ENCODE results near the gene OSBPL9. TPM values are rescaled to one million over a fixed set of nuclear protein-coding genes. Genes with fewer than 3 reads are reported as not detected.

Gene OSBPL9
- total and polyA plus RNA-seq, 2 experiments from 2014 or later, result 82.7 to 102 TPM

DNA sequence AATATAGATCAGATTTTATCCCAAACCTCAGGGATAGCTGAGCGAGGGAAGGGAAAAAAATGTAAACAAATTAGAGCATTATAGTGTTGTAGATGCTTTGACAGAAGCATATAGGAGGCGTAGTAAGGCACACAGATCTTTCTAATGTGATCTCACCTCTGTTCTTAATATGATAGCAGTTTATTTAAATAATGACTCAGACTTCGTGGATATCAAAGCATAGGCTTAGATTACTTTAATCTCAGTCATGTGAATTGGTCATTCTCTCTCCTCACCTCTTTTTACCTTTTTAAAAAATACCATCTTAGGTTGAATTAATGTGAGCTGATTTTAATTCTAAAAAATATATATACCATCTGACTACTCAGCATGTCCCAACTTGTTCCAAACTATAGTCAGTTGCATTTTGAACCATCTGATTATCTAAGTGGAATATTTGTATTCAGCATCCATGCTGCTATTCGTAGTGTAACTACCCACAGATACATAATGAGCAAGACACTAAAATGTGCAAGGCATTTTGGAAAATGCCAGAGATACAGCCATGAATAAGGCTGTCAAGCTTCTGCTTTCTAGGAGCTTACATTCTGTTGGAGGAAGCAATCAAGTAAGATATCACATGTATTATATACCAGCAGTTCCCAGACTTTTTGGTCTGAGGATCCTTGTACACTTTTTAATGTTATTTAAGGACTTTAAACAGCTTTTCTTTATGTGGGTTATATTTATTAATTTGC, 76.7 kb downstream of the OSBPL9 start:
- DNase-seq (ENCODE audit: low spot score) (no peak), ATAC-seq (no peak)
- Mint-ChIP-seq H3K36me3 (ENCODE audit: low read depth) (no peaks in the 10 kb centered on the region), H3K4me1 (peaks cover 11% of the 10 kb centered on the region), H3K27me3 (ENCODE audit: insufficient read depth, low read depth, poor library complexity) (no peaks in the 10 kb centered on the region), H3K4me3 (no peak overlapping the region), H3K27ac (no peak overlapping the region), H3K9me3 (no peaks in the 10 kb centered on the region; the same call in 2 of the 3 replicates)
- TF ChIP-seq ZNF114 (CRISPR knock-in tag; IDR thresholded peaks at IDR 0.05), result no peak
- no peak for TF ChIP-seq NANOG (IDR thresholded peaks at IDR 0.05; ENCODE audit: borderline replicate concordance)
- no peak overlapping the region for H3K4me2 ChIP-seq
- no peaks in the 10 kb centered on the region for H3K79me2 ChIP-seq (replicated peaks; ENCODE audit: insufficient read depth)
- no peak overlapping the region for H3K4me3 ChIP-seq
- peaks cover 3% of the 10 kb centered on the region; the same call in 1 of the 2 replicates for H4K20me1 ChIP-seq (replicated peaks; ENCODE audit: insufficient read depth)
- H3K36me3 ChIP-seq (ENCODE audit: insufficient read depth), result no peaks in the 10 kb centered on the region
- H3K4me1 ChIP-seq (ENCODE audit: insufficient read depth), result peaks cover 9% of the 10 kb centered on the region; the same call in 1 of the 2 replicates
- no peak overlapping the region for H2AFZ ChIP-seq
- no peak overlapping the region for H3K27ac ChIP-seq (ENCODE audit: low read depth)
- H3K9me2 ChIP-seq (ENCODE audit: insufficient read depth), result no peaks in the 10 kb centered on the region
- H3K27me3 ChIP-seq (ENCODE audit: insufficient read depth), result no peaks in the 10 kb centered on the region
- no peaks in the 10 kb centered on the region for H3F3A ChIP-seq (replicated peaks; ENCODE audit: low read depth)

DNA sequence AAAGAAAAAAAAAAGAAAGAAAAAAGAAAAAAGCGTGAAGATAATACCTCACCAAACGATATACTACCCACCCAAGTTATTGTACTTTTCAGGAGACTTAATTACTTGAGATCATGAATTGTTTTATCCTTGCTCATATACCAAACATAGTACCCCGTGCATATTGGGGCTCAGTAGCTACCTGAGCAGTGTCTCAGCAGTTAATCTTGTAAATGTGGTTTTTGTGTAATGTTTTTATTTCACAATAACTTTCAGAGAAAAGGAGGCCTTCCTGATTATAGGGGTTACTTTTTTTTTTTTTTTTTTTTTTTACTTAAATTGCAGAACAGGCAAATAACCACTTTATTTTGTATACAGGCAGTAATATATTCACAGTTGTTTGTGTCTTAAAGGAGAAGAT, 80.3 kb downstream of the OSBPL9 start:
- H3K27ac Mint-ChIP-seq, result no peak overlapping the region
- no peak overlapping the region for H2AFZ ChIP-seq
- H3K9me2 ChIP-seq (ENCODE audit: insufficient read depth), result no peaks in the 10 kb centered on the region
- no peak for TF ChIP-seq CREB1 (CRISPR knock-in tag; IDR thresholded peaks at IDR 0.05; ENCODE audit: low read depth)
- no peak for TF ChIP-seq NANOG (IDR thresholded peaks at IDR 0.05; ENCODE audit: borderline replicate concordance)
- TF ChIP-seq, protein P1, sequence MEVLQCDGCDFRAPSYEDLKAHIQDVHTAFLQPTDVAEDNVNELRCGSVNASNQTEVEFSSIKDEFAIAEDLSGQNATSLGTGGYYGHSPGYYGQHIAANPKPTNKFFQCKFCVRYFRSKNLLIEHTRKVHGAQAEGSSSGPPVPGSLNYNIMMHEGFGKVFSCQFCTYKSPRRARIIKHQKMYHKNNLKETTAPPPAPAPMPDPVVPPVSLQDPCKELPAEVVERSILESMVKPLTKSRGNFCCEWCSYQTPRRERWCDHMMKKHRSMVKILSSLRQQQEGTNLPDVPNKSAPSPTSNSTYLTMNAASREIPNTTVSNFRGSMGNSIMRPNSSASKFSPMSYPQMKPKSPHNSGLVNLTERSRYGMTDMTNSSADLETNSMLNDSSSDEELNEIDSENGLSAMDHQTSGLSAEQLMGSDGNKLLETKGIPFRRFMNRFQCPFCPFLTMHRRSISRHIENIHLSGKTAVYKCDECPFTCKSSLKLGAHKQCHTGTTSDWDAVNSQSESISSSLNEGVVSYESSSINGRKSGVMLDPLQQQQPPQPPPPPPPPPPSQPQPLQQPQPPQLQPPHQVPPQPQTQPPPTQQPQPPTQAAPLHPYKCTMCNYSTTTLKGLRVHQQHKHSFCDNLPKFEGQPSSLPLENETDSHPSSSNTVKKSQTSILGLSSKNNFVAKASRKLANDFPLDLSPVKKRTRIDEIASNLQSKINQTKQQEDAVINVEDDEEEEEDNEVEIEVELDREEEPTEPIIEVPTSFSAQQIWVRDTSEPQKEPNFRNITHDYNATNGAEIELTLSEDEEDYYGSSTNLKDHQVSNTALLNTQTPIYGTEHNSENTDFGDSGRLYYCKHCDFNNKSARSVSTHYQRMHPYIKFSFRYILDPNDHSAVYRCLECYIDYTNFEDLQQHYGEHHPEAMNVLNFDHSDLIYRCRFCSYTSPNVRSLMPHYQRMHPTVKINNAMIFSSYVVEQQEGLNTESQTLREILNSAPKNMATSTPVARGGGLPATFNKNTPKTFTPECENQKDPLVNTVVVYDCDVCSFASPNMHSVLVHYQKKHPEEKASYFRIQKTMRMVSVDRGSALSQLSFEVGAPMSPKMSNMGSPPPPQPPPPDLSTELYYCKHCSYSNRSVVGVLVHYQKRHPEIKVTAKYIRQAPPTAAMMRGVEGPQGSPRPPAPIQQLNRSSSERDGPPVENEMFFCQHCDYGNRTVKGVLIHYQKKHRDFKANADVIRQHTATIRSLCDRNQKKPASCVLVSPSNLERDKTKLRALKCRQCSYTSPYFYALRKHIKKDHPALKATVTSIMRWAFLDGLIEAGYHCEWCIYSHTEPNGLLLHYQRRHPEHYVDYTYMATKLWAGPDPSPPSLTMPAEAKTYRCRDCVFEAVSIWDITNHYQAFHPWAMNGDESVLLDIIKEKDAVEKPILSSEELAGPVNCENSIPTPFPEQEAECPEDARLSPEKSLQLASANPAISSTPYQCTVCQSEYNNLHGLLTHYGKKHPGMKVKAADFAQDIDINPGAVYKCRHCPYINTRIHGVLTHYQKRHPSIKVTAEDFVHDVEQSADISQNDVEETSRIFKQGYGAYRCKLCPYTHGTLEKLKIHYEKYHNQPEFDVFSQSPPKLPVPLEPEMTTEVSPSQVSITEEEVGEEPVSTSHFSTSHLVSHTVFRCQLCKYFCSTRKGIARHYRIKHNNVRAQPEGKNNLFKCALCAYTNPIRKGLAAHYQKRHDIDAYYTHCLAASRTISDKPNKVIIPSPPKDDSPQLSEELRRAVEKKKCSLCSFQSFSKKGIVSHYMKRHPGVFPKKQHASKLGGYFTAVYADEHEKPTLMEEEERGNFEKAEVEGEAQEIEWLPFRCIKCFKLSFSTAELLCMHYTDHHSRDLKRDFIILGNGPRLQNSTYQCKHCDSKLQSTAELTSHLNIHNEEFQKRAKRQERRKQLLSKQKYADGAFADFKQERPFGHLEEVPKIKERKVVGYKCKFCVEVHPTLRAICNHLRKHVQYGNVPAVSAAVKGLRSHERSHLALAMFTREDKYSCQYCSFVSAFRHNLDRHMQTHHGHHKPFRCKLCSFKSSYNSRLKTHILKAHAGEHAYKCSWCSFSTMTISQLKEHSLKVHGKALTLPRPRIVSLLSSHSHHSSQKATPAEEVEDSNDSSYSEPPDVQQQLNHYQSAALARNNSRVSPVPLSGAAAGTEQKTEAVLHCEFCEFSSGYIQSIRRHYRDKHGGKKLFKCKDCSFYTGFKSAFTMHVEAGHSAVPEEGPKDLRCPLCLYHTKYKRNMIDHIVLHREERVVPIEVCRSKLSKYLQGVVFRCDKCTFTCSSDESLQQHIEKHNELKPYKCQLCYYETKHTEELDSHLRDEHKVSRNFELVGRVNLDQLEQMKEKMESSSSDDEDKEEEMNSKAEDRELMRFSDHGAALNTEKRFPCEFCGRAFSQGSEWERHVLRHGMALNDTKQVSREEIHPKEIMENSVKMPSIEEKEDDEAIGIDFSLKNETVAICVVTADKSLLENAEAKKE (CRISPR knock-in tag; IDR thresholded peaks at IDR 0.05), result no peak
- no peak for TF ChIP-seq POLR2AphosphoS5 (IDR thresholded peaks at IDR 0.05; ENCODE audit: low read depth)
- TF ChIP-seq, protein P2, sequence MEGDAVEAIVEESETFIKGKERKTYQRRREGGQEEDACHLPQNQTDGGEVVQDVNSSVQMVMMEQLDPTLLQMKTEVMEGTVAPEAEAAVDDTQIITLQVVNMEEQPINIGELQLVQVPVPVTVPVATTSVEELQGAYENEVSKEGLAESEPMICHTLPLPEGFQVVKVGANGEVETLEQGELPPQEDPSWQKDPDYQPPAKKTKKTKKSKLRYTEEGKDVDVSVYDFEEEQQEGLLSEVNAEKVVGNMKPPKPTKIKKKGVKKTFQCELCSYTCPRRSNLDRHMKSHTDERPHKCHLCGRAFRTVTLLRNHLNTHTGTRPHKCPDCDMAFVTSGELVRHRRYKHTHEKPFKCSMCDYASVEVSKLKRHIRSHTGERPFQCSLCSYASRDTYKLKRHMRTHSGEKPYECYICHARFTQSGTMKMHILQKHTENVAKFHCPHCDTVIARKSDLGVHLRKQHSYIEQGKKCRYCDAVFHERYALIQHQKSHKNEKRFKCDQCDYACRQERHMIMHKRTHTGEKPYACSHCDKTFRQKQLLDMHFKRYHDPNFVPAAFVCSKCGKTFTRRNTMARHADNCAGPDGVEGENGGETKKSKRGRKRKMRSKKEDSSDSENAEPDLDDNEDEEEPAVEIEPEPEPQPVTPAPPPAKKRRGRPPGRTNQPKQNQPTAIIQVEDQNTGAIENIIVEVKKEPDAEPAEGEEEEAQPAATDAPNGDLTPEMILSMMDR (conservative IDR thresholded peaks at IDR 0.05; ENCODE audit: low read depth in 2 of 2), result no peak
- TF ChIP-seq ZNF331 (CRISPR knock-in tag; IDR thresholded peaks at IDR 0.05; ENCODE audit: low read depth), result no peak
- no peak for TF ChIP-seq STAT1 (IDR thresholded peaks at IDR 0.05; ENCODE audit: unreplicated experiment)
- no peak for TF ChIP-seq ZNF114 (CRISPR knock-in tag; IDR thresholded peaks at IDR 0.05)
- TF ChIP-seq JUNB (IDR thresholded peaks at IDR 0.05; ENCODE audit: unreplicated experiment), result no peak
- no peak for TF ChIP-seq EZH2phosphoT487 (IDR thresholded peaks at IDR 0.05; ENCODE audit: unreplicated experiment)
- H3K27ac ChIP-seq (ENCODE audit: low read depth), result no peak overlapping the region
- H3K27me3 Mint-ChIP-seq (ENCODE audit: insufficient read depth, low read depth, poor library complexity), result no peaks in the 10 kb centered on the region
- peaks cover 3% of the 10 kb centered on the region; the same call in 1 of the 2 replicates for H4K20me1 ChIP-seq (replicated peaks; ENCODE audit: insufficient read depth)
- no peaks in the 10 kb centered on the region for H3K27me3 ChIP-seq (ENCODE audit: insufficient read depth)
- no peak overlapping the region for H3K4me2 ChIP-seq
- no peaks in the 10 kb centered on the region for H3K79me2 ChIP-seq (replicated peaks; ENCODE audit: insufficient read depth)
- DNase-seq (ENCODE audit: low spot score) (no peak), ATAC-seq (no peak)
- H3K36me3 Mint-ChIP-seq (ENCODE audit: low read depth), result no peaks in the 10 kb centered on the region; the same call in 2 of the 3 replicates
- no peak overlapping the region for H3K4me3 Mint-ChIP-seq
- H3K9me3 Mint-ChIP-seq, result no peaks in the 10 kb centered on the region; the same call in 2 of the 3 replicates
- H3F3A ChIP-seq (replicated peaks; ENCODE audit: low read depth), result no peaks in the 10 kb centered on the region
- no peak overlapping the region for H3K4me3 ChIP-seq
- H3K4me1 ChIP-seq (ENCODE audit: insufficient read depth), result no peaks in the 10 kb centered on the region
- H3K4me1 Mint-ChIP-seq, result no peaks in the 10 kb centered on the region
- H3K36me3 ChIP-seq (ENCODE audit: insufficient read depth), result no peaks in the 10 kb centered on the region
